ENCODE data around the gene ZNF592.

DNA sequence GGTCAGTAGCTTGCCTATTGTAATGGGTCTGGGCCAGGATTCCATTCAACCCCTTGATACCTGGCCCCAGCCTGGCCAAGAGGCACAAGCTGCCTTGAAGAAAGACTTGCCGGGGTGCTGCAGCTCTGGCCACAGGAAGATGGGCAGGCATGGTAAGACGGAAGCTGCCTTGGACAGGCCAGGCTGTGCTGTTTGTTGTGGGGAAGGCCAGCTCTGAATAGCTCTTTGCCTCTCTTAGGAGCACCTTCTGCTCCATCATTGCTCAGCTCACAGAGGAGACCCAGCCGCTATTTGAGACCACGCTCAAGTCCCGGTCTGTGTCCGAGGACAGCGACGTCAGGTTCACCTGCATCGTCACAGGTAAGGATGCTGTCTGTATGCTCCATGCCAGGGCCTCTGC is 78.9 kb downstream of the ZNF592 start:
- TF ChIP-seq, protein P1, sequence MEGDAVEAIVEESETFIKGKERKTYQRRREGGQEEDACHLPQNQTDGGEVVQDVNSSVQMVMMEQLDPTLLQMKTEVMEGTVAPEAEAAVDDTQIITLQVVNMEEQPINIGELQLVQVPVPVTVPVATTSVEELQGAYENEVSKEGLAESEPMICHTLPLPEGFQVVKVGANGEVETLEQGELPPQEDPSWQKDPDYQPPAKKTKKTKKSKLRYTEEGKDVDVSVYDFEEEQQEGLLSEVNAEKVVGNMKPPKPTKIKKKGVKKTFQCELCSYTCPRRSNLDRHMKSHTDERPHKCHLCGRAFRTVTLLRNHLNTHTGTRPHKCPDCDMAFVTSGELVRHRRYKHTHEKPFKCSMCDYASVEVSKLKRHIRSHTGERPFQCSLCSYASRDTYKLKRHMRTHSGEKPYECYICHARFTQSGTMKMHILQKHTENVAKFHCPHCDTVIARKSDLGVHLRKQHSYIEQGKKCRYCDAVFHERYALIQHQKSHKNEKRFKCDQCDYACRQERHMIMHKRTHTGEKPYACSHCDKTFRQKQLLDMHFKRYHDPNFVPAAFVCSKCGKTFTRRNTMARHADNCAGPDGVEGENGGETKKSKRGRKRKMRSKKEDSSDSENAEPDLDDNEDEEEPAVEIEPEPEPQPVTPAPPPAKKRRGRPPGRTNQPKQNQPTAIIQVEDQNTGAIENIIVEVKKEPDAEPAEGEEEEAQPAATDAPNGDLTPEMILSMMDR (IDR thresholded peaks at IDR 0.05; ENCODE audit: poor library complexity) = no peak
- TF ChIP-seq EZH2 (IDR thresholded peaks at IDR 0.05; ENCODE audit: borderline replicate concordance) = no peak
- no peak for TF ChIP-seq EZH2phosphoT487 (IDR thresholded peaks at IDR 0.05; ENCODE audit: low read depth, severe bottlenecking, unreplicated experiment)

All from hepatocyte (in vitro differentiated cells).